HG03159 (cell line): Measurements from ENCODE around the gene MAN2A2.
A peak's percentile ranks its signal among the peaks of the same experiment; 100 is the strongest.

Experiments used
- ATAC-seq: cut with Tn5 transposase; IDR thresholded peaks from one replicate; pipeline ENCODE4 v1.9.1; 2021; ENCODE audit warnings: mild to moderate bottlenecking, moderate library complexity; ENCODE audit not compliant: unreplicated experiment

The MAN2A2 gene

GRCh38 chr15:90941038-90941437 is 37.9 kb downstream of the MAN2A2 start:
- ATAC-seq = no peak

DNA sequence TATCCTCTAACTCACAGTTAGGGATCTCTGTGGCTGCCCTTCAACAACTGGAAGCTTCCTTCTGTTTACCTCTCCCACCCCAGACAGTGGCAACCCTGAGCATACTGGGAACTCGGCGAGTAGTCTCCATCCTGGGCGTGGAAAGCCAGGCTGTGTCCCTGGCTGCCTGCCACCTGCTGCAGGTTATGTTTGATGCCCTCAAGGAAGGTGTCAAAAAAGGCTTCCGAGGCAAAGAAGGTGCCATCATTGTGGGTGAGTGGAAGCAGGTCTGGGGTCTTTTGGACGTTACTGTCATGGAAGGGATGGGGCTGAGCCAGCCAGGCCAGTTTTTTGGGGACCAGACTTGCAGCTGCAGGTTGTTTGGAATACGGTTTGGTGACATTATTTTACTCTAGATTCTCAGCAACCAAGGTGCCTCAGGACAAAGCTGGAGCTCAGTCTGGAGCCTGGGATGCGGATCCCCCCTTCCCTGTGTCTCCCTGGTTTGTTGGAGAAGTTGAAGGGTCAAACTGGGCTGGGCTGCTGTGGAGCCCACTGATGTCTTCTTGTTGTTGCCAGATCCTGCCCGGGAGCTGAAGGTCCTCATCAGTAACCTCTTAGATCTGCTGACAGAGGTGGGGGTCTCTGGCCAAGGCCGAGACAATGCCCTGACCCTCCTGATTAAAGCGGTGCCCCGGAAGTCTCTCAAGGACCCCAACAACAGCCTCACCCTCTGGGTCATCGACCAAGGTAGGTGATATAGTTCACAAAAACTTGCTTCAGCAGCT is 39.4 kb downstream of the MAN2A2 start:
- no peak for ATAC-seq

GRCh38 chr15:90945091-90945490 is 42.0 kb downstream of the MAN2A2 start:
- ATAC-seq = no peak

DNA sequence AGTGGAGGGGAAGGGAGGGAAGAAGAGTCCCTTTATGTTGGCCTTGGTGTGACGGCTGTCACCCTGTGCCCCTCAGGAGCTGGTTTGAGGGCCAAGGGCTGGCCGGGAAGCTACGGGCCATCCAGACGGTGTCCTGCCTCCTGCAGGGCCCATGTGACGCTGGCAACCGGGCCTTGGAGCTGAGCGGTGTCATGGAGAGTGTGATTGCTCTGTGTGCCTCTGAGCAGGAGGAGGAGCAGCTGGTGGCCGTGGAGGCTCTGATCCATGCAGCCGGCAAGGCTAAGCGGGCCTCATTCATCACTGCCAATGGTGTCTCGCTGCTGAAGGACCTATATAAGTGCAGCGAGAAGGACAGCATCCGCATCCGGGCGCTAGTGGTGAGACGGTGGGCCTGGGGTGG is 43.4 kb downstream of the MAN2A2 start:
- no peak for ATAC-seq

DNA sequence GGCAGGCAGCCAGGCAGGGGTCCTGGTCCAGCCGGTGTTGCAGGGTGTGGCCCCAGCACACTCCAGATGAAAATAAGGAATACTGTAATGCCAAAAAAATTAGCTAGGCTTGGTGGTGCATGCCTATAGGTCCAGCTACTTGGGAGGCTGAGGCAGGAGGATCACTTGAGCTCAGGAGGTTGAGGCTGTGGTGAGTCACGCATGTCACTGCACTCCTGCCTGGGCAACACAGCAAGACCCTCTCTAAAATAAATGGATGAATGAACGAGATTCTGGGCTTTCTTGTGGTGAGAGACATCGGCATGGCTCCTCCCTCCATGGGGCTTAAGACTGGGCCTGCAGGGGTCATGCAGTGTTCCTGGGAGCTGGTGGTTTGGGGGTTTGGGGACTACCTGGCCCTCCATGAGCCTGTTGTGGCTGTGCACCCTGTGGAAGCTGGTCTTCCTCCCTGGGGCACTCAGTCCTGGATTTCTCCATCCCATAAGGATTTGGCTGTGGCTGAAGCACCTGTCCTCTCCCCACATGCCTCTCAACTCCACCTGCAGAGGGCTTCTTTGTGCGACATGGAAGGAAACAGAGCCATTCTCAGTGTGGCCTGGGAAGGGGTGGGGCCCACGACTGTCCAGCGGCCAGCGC is 44.0 kb downstream of the MAN2A2 start:
- no peak for ATAC-seq

DNA sequence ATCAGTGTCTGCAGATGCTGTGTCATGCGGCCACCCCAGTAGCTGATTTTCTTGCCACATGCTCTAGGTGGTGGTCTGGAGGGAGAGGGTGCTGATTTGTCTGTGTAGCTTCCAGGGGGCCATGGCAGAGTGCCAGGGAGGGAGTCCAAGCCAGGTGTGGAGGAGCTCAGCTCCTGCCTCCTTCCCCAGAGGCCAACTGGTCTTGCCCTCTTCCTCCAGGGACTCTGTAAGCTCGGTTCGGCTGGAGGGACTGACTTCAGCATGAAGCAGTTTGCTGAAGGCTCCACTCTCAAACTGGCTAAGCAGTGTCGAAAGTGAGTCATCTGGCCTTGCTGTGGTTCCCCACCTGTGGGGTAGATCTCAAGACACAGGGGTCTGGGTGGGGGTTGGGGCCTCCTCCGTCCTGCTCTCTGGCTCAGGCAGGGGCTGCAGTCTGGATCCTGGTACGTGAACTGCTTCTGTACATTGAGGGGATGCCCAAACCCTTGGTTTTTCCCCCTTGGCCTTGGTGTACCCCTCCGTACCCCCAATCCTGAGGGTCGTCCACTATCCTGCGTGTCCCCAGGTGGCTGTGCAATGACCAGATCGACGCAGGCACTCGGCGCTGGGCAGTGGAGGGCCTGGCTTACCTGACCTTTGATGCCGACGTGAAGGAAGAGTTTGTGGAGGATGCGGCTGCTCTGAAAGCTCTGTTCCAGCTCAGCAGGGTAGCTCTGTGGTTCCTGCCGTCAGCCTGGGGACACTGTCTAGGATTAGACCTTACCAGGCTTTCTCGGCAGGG is 44.7 kb downstream of the MAN2A2 start:
- ATAC-seq = no peak

DNA sequence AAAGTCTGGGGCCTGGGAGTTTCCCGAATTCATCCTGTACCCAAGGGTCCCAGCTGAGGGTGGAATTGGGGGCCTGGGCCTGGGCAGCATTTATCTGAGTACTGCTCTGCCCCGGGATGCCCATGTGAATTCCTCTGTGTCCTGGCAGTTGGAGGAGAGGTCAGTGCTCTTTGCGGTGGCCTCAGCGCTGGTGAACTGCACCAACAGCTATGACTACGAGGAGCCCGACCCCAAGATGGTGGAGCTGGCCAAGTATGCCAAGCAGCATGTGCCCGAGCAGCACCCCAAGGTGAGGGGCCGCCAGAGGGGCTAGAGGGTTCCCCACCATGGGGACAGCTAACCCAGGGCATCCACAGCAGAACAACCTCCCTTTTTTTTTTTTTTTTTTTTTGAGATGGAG is 45.4 kb downstream of the MAN2A2 start:
- ATAC-seq = no peak

GRCh38 chr15:90949979-90950675 is 47.0 kb downstream of the MAN2A2 start:
- no peak for ATAC-seq

DNA sequence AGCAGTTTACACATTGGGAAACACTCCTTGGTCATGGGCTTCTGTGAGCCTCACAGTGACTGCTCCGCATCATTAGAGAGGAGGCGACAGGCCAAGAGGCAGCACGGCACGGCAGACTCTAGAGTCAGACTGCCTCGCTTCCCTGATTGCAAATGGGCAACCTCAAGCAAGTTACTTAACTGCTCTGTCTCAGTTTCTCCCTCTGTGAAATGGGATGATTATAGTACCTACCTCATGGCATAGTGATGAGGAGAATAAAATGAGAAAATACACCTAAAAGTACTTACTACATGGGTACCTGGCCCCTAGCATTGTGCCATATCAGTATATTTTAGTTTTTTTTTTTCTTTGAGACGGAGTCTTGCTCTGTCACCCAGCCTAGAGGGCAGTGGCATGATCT is 47.6 kb downstream of the MAN2A2 start:
- ATAC-seq = no peak

GRCh38 chr15:90952901-90953677 is 50.0 kb downstream of the MAN2A2 start:
- no peak for ATAC-seq

DNA sequence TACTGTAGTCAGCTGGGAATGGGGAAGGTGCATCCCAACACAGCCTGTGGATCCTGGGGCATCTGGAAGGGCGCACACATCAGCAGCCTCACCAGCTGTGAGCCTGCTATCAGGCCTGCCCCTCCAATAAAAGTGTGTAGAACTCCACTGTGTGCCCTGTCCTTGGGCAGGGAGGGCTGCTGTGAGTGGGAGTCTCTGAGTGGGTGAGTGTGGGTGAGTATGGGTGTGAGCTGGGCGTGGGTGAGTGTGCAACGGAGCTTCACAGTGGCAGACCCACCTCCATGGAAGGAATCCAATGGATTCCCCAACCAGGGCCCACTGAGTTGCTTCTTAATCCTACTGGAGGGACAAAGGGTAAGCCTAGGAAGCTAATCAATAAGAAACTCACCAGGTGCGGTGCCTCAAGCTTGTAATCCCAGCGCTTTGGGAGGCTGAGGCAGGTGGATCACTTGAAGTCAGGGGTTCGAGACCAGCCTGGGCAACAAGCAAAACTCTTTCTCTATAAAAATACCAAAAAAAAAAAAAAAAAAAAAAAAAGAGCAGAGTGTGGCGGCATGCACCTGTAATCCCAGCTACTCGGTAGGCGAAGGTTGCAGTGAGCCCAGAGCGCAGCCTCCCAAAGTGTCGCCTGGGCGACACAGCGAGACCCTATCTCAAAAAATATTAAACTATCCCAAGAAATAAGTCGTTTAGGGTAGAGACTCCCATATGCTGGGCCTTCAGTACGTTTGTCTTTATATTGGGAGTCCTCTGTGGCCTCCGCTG is 51.0 kb downstream of the MAN2A2 start:
- no peak for ATAC-seq

DNA sequence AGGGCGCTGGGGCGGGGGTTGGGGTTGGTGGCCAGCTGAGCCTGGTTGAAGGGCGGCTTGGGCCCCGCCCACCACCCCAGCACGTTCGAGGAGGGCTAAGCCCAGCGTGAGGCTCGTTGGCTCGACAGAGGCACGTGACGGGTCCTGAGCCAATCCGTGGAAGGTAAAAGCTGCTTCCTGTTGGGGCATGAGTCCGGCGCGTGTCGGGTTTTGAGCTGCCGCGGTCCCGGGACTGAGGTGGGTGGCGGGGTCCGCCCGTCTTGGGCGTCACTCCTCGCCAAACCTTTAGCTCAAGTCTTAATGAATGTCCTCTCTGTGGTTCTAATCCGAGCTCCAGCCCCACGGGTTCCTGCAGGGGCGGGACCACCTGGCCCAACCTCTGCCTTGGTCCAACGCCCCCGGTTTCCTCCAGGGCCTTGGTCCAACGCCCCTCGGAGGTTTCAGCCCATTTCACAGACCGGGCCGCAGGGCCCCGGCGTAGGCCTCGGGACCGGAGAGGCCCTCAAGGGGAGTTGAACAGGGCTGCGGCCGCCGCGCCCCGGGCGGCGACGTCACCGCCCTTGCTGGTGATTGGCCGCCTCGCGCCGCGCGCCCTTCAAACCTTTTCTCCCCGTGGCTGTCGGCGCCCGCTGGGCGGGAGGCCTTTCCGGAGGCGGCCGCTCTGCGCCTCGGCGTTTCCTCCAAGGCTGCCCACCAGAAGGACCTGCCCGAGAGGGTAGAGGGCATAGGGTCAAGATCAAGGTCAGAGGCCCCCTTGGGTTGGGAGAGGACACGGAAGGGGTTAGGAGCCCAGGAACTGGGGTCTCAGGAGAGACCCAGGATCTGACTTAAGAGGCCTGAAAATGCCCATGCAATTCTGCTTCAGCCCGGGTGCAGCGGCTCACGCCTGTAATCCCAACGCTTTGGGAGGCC is 51.9 kb downstream of the MAN2A2 start, which contains the start of gene RCCD1:
TSS of gene RCCD1 (plus strand) at position 173 of the 912 bp plus-strand sequence. CDS start 1,851 bp downstream, outside the sequence.
- ATAC-seq = peak; percentile 90

GRCh38 chr15:90955624-90956273 is 52.6 kb downstream of the MAN2A2 start:
- ATAC-seq = no peak

- ATAC-seq = peak; percentile 34
Observed at GRCh38 chr15:90956274-90957030, 53.4 kb downstream of the MAN2A2 start.

DNA sequence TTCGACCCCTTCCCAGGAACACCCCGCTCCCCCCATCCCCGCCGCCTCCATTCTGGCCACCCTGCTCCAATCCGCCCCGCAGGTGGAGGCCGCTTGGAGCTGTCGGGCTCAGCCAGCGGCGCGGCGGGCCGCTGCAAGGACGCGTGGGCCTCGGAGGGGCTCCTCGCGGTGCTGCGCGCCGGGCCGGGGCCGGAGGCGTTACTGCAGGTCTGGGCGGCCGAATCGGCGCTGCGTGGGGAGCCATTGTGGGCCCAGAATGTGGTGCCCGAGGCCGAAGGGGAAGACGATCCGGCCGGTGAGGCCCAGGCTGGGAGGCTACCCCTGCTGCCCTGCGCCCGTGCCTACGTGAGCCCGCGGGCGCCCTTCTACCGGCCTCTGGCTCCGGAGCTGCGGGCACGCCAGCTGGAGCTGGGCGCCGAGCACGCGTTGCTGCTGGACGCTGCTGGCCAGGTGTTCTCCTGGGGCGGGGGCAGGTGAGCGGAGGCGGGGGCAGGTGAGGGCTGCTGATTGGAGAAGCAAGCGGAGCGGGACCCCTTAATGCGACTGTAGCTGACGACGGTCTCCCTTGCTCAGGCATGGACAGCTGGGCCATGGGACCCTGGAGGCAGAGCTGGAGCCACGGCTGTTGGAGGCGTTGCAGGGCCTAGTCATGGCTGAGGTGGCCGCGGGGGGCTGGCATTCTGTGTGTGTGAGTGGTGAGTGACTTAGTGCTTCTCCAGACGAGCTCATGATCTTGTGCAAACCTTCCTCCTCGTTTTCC is 54.1 kb downstream of the MAN2A2 start:
- no peak for ATAC-seq

DNA sequence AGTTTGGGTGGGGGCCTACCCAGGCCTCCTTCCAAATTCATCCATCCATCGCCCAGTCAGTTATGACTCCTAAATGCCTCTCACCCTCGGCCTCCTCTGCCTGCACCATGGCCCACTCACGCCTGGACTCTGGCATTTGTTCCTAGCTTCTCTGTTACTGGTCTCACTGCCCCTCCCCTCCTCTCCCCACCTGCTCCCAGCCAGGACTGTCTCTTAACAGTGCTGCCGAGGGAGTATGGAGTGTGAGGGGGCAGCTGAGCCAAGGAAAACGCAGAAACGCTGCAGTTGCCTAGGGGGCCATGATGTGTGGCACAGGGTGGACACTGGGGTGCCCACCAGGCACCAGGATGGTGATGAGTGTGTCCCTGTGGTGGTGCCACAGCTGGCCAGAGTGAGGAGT is 54.7 kb downstream of the MAN2A2 start:
- no peak for ATAC-seq
